A172 (cell line): ENCODE measurements around the gene PTPRM. TPM values are rescaled to one million over a fixed set of nuclear protein-coding genes. Genes with fewer than 3 reads are reported as not detected.
A peak's percentile ranks its signal among the peaks of the same experiment; 100 is the strongest.
"Not testable (repeated sequence)": the region's sequence is repeated elsewhere in the genome, so short reads cannot be mapped to it uniquely, and the experiment has no call there.

ENCODE experiments used
- DNase-seq: peaks from one replicate; pipeline ENCODE4 v3.0.0-alpha.2; 2015; ENCODE audit warnings: low spot score
- total RNA-seq: library from RNA; depleted of rRNA; stranded (reverse); fragments of >200 nt; shearing (Covaris generic); gene quantifications from 2 replicates; pipeline ENCODE4 v1.2.3, GENCODE V29; 2014

Gene PTPRM
- total RNA-seq, 1 experiment from 2014 or later, result 26.4 TPM

GRCh38 chr18:8045884-8046281 lies 478.8 kb downstream of the PTPRM start:
- DNase-seq, result no peak

GRCh38 chr18:8046441-8046840 lies 479.3 kb downstream of the PTPRM start:
- no peak for DNase-seq

GRCh38 chr18:8049147-8049546 lies 482.0 kb downstream of the PTPRM start:
- DNase-seq, result no peak

- no peak for DNase-seq
Measured at GRCh38 chr18:8050616-8051329, 483.7 kb downstream of the PTPRM start.

- no peak for DNase-seq
Measured at GRCh38 chr18:8051453-8051852, 484.3 kb downstream of the PTPRM start.

GRCh38 chr18:8052237-8052701 lies 485.2 kb downstream of the PTPRM start:
- no peak for DNase-seq

GRCh38 chr18:8056723-8057122 lies 489.6 kb downstream of the PTPRM start:
- no peak for DNase-seq

- not testable (repeated sequence) for DNase-seq
Measured at GRCh38 chr18:8063152-8063551, 496.0 kb downstream of the PTPRM start.

GRCh38 chr18:8063733-8064132 lies 496.6 kb downstream of the PTPRM start:
- DNase-seq, result peak; percentile 5

- DNase-seq, result no peak
Measured at GRCh38 chr18:8065284-8065683, 498.2 kb downstream of the PTPRM start.

GRCh38 chr18:8065773-8066172 lies 498.7 kb downstream of the PTPRM start:
- DNase-seq, result no peak

GRCh38 chr18:8069708-8070107 lies 502.6 kb downstream of the PTPRM start:
- DNase-seq, result no peak

- DNase-seq, result no peak
Measured at GRCh38 chr18:8073167-8073566, 506.1 kb downstream of the PTPRM start.

GRCh38 chr18:8080092-8080491 lies 513.0 kb downstream of the PTPRM start:
- DNase-seq, result no peak

GRCh38 chr18:8081267-8081666 lies 514.2 kb downstream of the PTPRM start:
- no peak for DNase-seq

- DNase-seq, result no peak
Measured at GRCh38 chr18:8081872-8082553, 514.9 kb downstream of the PTPRM start.

- peak; percentile 65 for DNase-seq
Measured at GRCh38 chr18:8084160-8084559, 517.0 kb downstream of the PTPRM start.

GRCh38 chr18:8088626-8089025 lies 521.5 kb downstream of the PTPRM start:
- no peak for DNase-seq

- no peak for DNase-seq
Measured at GRCh38 chr18:8091035-8091434, 523.9 kb downstream of the PTPRM start.

- no peak for DNase-seq
Measured at GRCh38 chr18:8095947-8096570, 528.9 kb downstream of the PTPRM start.

GRCh38 chr18:8097399-8097798 lies 530.3 kb downstream of the PTPRM start:
- DNase-seq, result no peak

- no peak for DNase-seq
Measured at GRCh38 chr18:8097927-8098326, 530.8 kb downstream of the PTPRM start.

GRCh38 chr18:8106603-8107002 lies 539.5 kb downstream of the PTPRM start:
- DNase-seq, result no peak
